Esophagus muscularis mucosa (tissue), 4 donors: ENCODE data around the gene C4orf50.

Experiments used
- EP300 ChIP-seq: sonication (generic); formaldehyde crosslinking; IDR thresholded peaks from one replicate; pipeline ENCODE4 v1.6.1; 2017; ENCODE audit warnings: antibody characterized with exemption
- POLR2A ChIP-seq: fragments of 450-650 bp; IDR thresholded peaks from one replicate; pipeline ENCODE4 v1.6.1; 2017; ENCODE audit warnings: antibody characterized with exemption, moderate library complexity, mild to moderate bottlenecking, low read depth
- TF ChIP-seq, protein P1 (sequence below), 3 experiments: fragments of 200-600 bp in 2 of 3; fragments of 450-650 bp in 1 of 3; sonication (generic) in 2 of 3; IDR thresholded peaks; one replicate each; pipeline ENCODE4 v1.5.1; 2017 to 2019; ENCODE audit warnings: antibody characterized with exemption in 3 of 3, mild to moderate bottlenecking in 2 of 3, moderate library complexity in 1 of 3

- no peak for TF ChIP-seq POLR2A
- TF ChIP-seq EP300 = no peak
- TF ChIP-seq, protein P1, sequence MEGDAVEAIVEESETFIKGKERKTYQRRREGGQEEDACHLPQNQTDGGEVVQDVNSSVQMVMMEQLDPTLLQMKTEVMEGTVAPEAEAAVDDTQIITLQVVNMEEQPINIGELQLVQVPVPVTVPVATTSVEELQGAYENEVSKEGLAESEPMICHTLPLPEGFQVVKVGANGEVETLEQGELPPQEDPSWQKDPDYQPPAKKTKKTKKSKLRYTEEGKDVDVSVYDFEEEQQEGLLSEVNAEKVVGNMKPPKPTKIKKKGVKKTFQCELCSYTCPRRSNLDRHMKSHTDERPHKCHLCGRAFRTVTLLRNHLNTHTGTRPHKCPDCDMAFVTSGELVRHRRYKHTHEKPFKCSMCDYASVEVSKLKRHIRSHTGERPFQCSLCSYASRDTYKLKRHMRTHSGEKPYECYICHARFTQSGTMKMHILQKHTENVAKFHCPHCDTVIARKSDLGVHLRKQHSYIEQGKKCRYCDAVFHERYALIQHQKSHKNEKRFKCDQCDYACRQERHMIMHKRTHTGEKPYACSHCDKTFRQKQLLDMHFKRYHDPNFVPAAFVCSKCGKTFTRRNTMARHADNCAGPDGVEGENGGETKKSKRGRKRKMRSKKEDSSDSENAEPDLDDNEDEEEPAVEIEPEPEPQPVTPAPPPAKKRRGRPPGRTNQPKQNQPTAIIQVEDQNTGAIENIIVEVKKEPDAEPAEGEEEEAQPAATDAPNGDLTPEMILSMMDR (IDR thresholded peaks at IDR 0.05) = peak in 1 of 3 experiments; percentile 27
Observed at GRCh38 chr4:5979981-5980380, 38.2 kb downstream of the C4orf50 start.
